Ovary (tissue), 9 donors: ENCODE measurements around the gene SH2D6. TPM values are rescaled to one million over a fixed set of nuclear protein-coding genes. Genes with fewer than 3 reads are reported as not detected.

ENCODE experiments used
- DNase-seq, 5 donors: peaks; one replicate each; pipeline ENCODE4 v3.0.0-alpha.2; 2019 to 2020
- H3K27ac ChIP-seq, 2 donors: fragments of 200-600 bp; one replicate each; pipeline versions ENCODE4 v1.5.1 to v1.8.0; 2019 to 2022
- H3K27me3 ChIP-seq: fragments of 200-600 bp; one replicate; pipeline ENCODE4 v1.8.0; 2022
- H3K36me3 ChIP-seq: fragments of 200-600 bp; sonication (generic); one replicate; pipeline ENCODE4 v1.5.1; 2019
- H3K4me1 ChIP-seq: one replicate; pipeline ENCODE4 v1.8.1; 2013; ENCODE audit warnings: mild to moderate bottlenecking, moderate library complexity; ENCODE audit not compliant: insufficient read depth
- H3K4me3 ChIP-seq: fragments of 200-600 bp; sonication (generic); one replicate; pipeline ENCODE4 v1.5.1; 2017
- H3K9me3 ChIP-seq, 2 donors: fragments of 200-600 bp in 1 of 2; sonication (generic) in 1 of 2; one replicate each; pipeline versions ENCODE4 v1.5.1 to v1.8.1; 2013 to 2019; ENCODE audit warnings: mild to moderate bottlenecking in 1 of 2, moderate library complexity in 1 of 2
- CTCF ChIP-seq, 3 donors: fragments of 450-650 bp in 2 of 3; fragments of 200-600 bp in 1 of 3; IDR thresholded peaks; one replicate each; pipeline versions ENCODE4 v1.5.1 to v1.8.0; 2016 to 2022; ENCODE audit warnings: antibody characterized with exemption in 3 of 3, mild to moderate bottlenecking in 1 of 3
- EP300 ChIP-seq: sonication (generic); formaldehyde crosslinking; IDR thresholded peaks from one replicate; pipeline ENCODE4 v1.6.1; 2017; ENCODE audit warnings: antibody characterized with exemption
- POLR2A ChIP-seq: fragments of 450-650 bp; IDR thresholded peaks from one replicate; pipeline ENCODE4 v1.6.1; 2017; ENCODE audit warnings: antibody characterized with exemption, mild to moderate bottlenecking, moderate library complexity
- WGBS, 3 donors: extraction: QIAGEN DNeasy Blood & Tissue Kit in 1 of 3; methylation state at CpG; one replicate each; pipeline versions ENCODE4 v1.1.5 to v1.1.7; 2013 to 2017; 5-methylcytosine and 5-hydroxymethylcytosine counted together
- intact Hi-C, 4 donors: fragments of 100-400 bp; cut with DNase I; formaldehyde crosslinking; loops; one replicate each; pipeline versions ENCODE4 v1.11.0 to v1.15.1; 2022 to 2023
- polyA plus RNA-seq, 2 donors: library from polyadenylated mRNA; stranded (reverse); fragments of 200-250 nt in 1 of 2; fragments of 350-450 nt in 1 of 2; fragmentation: Illumina TruSeq in 1 of 2; extraction: RNeasy Lipid Tissue Mini Kit (QIAGEN cat#74804) in 1 of 2; gene quantifications; one replicate each; pipeline ENCODE4 v1.2.3, GENCODE V29; 2013 to 2014
- total RNA-seq, 7 donors: library from RNA; depleted of rRNA in 2 of 7; stranded (reverse); fragments of >200 nt in 2 of 7; fragmentation: NEBNext Ultra II Directional in 3 of 7; extraction: Animal tissue kit (Norgen Biotek cat#: 25700) in 3 of 7; gene quantifications; one replicate each; pipeline versions ENCODE4 v1.1.0 to v1.2.4, GENCODE V29; 2016 to 2023
- donor health status: DM: no; HTN: no; CAD: no; lungs with moderate emphysema.
- donor health status: DM: no; HTN: no; CAD: no.
- donor health status: Bipolar disorder and iron deficiency.
- donor health status: DM: yes; HTN: yes; CAD: no.
- donor health status: DM: no; HTN: no; CAD: no.
- donor health status: DM: yes; HTN: yes; CAD: no.

SH2D6 gene
- total and polyA plus RNA-seq, 9 donors, result 0.12 to 1.9 (median 0.41) TPM; not detected in 5

GRCh38 chr2:85423525-85423924 lies 5.0 kb downstream of the SH2D6 start:
- 76 to 83% (median 77%) methylated on average over 5 of the region's 5 CpGs for WGBS, 3 donors
- intact Hi-C loops, result loop anchor here in 1 of 4 donors (5.0 kb wide), 1 partner anchor 129 kb away; no protein-coding TSS in a partner anchor
- H3K27ac ChIP-seq, result no peak overlapping the region
- H3K4me1 ChIP-seq, result peaks cover 5% of the 10 kb centered on the region
- no peak overlapping the region for H3K4me3 ChIP-seq
- DNase-seq, result no peak
- H3K36me3 ChIP-seq, result no peaks in the 10 kb centered on the region
- no peak for TF ChIP-seq CTCF (IDR thresholded peaks at IDR 0.05)
- TF ChIP-seq EP300, result no peak
- TF ChIP-seq POLR2A, result no peak
- no peaks in the 10 kb centered on the region for H3K9me3 ChIP-seq
- no peaks in the 10 kb centered on the region for H3K27me3 ChIP-seq

- DNase-seq, result no peak
- H3K9me3 ChIP-seq, result no peaks in the 10 kb centered on the region
- no peaks in the 10 kb centered on the region for H3K27me3 ChIP-seq
- intact Hi-C loops, result no loop called here
- H3K36me3 ChIP-seq, result no peaks in the 10 kb centered on the region
- H3K4me3 ChIP-seq, result no peak overlapping the region
- 90 to 95% (median 93%) methylated on average over 3 of the region's 3 CpGs for WGBS, 3 donors
- TF ChIP-seq CTCF (IDR thresholded peaks at IDR 0.05) (no peak), POLR2A (no peak), EP300 (no peak)
- no peaks in the 10 kb centered on the region for H3K4me1 ChIP-seq
- no peak overlapping the region for H3K27ac ChIP-seq
Measured at GRCh38 chr2:85425588-85425987, 7.1 kb downstream of the SH2D6 start.

GRCh38 chr2:85427300-85427835 lies 8.9 kb downstream of the SH2D6 start:
- Histone ChIP-seq H3K36me3 (no peaks in the 10 kb centered on the region), H3K4me3 (no peak overlapping the region), H3K4me1 (no peaks in the 10 kb centered on the region), H3K27ac (no peak overlapping the region), H3K27me3 (no peaks in the 10 kb centered on the region), H3K9me3 (no peaks in the 10 kb centered on the region)
- WGBS, 3 donors, result 72 to 80% (median 80%) methylated on average over 3 of the region's 3 CpGs
- no peak for TF ChIP-seq POLR2A
- TF ChIP-seq EP300, result no peak
- TF ChIP-seq CTCF (IDR thresholded peaks at IDR 0.05), result no peak
- DNase-seq, result no peak
- intact Hi-C loops, result no loop called here

GRCh38 chr2:85428343-85428881 lies 9.9 kb downstream of the SH2D6 start:
- no peak overlapping the region for H3K4me3 ChIP-seq
- TF ChIP-seq EP300 (no peak), POLR2A (no peak), CTCF (IDR thresholded peaks at IDR 0.05) (no peak)
- no peak overlapping the region for H3K27ac ChIP-seq
- H3K36me3 ChIP-seq, result no peaks in the 10 kb centered on the region
- intact Hi-C loops, result no loop called here
- no peak for DNase-seq
- H3K27me3 ChIP-seq, result no peaks in the 10 kb centered on the region
- H3K9me3 ChIP-seq, result no peaks in the 10 kb centered on the region
- H3K4me1 ChIP-seq, result peaks cover 2% of the 10 kb centered on the region
- 82 to 87% (median 84%) methylated on average over 7 of the region's 7 CpGs for WGBS, 3 donors
